Sciatic nerve (tissue), 2 donors: ENCODE measurements around the gene METRN. TPM values are rescaled to one million over a fixed set of nuclear protein-coding genes. Genes with fewer than 3 reads are reported as not detected.
A peak's percentile ranks its signal among the peaks of the same experiment; 100 is the strongest.

Experiments used
- ATAC-seq: fragments of 200-7000 bp; cut with Tn5 transposase; one replicate; pipeline ENCODE4 v1.9.1; 2020; ENCODE audit warnings: mild to moderate bottlenecking, moderate library complexity
- DNase-seq: peaks from one replicate; pipeline ENCODE4 v3.0.0-alpha.2; 2020; ENCODE audit warnings: low spot score
- intact Hi-C: fragments of 100-400 bp; cut with DNase I; formaldehyde crosslinking; loops from one replicate; pipeline ENCODE4 v1.14.2; 2022
- total RNA-seq: library from RNA; stranded (reverse); fragmentation: NEBNext Ultra II Directional; extraction: Animal tissue kit (Norgen Biotek cat#: 25700); gene quantifications from one replicate; pipeline ENCODE4 v1.2.1, GENCODE V29; 2021
- donor health status: DM: no; HTN: no; CAD: no.
- donor health status: DM: no; HTN: no; CAD: no.

Gene METRN
- 120 TPM for total RNA-seq

GRCh38 chr16:714558-715476 is at the start of gene METRN:
Gene METRN, plus strand, starts transcription at chr16:715118. Its CDS starts 172 bp downstream, at chr16:715290.
- DNase-seq (peak; percentile 96), ATAC-seq (peak; percentile 91)
- intact Hi-C loops = no loop called here

GRCh38 chr16:666572-666971 is 48.3 kb upstream of the METRN start:
- no peak for ATAC-seq
- intact Hi-C loops = no loop called here
- DNase-seq = no peak

GRCh38 chr16:667113-667779 is 47.7 kb upstream of the METRN start:
- ATAC-seq = no peak
- DNase-seq = no peak
- intact Hi-C loops = no loop called here

GRCh38 chr16:667780-668518 is 47.0 kb upstream of the METRN start, which contains the start of gene RHOT2:
Gene RHOT2, plus strand, starts transcription at chr16:668132. Its CDS starts 68 bp downstream, at chr16:668200.
- ATAC-seq (peak; percentile 91), DNase-seq (peak; percentile 96)
- intact Hi-C loops = no loop called here

- ATAC-seq (no peak), DNase-seq (no peak)
- intact Hi-C loops = no loop called here
These were observed 46.3 kb upstream of the METRN start for GRCh38 chr16:668519-669171.

- DNase-seq (no peak), ATAC-seq (no peak)
- intact Hi-C loops = no loop called here
These were observed 45.3 kb upstream of the METRN start for GRCh38 chr16:669666-670065.

- DNase-seq = no peak
- intact Hi-C loops = no loop called here
- no peak for ATAC-seq
These were observed 44.2 kb upstream of the METRN start for GRCh38 chr16:670485-671352.

GRCh38 chr16:671353-672131 is 43.4 kb upstream of the METRN start:
- intact Hi-C loops = no loop called here
- DNase-seq = no peak
- no peak for ATAC-seq

- no peak for DNase-seq
- ATAC-seq = no peak
- intact Hi-C loops = no loop called here
These were observed 42.5 kb upstream of the METRN start for GRCh38 chr16:672371-672770.

- no peak for DNase-seq
- intact Hi-C loops = no loop called here
- no peak for ATAC-seq
These were observed 42.1 kb upstream of the METRN start for GRCh38 chr16:672851-673250.

GRCh38 chr16:673399-673991 is 41.4 kb upstream of the METRN start:
- DNase-seq (no peak), ATAC-seq (no peak)
- intact Hi-C loops = no loop called here

- no peak for DNase-seq
- ATAC-seq = no peak
- intact Hi-C loops = no loop called here
These were observed 40.6 kb upstream of the METRN start for GRCh38 chr16:674214-674881.

- ATAC-seq = no peak
- no peak for DNase-seq
- intact Hi-C loops = no loop called here
These were observed 39.7 kb upstream of the METRN start, which contains the start of gene RHBDL1 for GRCh38 chr16:674968-675883. Gene RHBDL1, plus strand, starts transcription at chr16:675671. Its CDS starts 120 bp downstream, at chr16:675791.

- intact Hi-C loops = no loop called here
- no peak for ATAC-seq
These were observed 38.9 kb upstream of the METRN start for GRCh38 chr16:675884-676564.

GRCh38 chr16:676565-676902 is 38.4 kb upstream of the METRN start:
- intact Hi-C loops = no loop called here
- ATAC-seq = no peak

More at GRCh38 chr16:675884-676564, 38.9 kb upstream of the METRN start:
- DNase-seq = no peak

More at GRCh38 chr16:676565-676902, 38.4 kb upstream of the METRN start:
- DNase-seq = no peak
